Stimulated activated CD4-positive, alpha-beta T cell treated with anti-CD3 and anti-CD28 coated beads, Interleukin-1b, Interleukin-23, amount 100 ng/mL, for 4 hours (primary cell): ENCODE data around the gene DPYSL3.
"Not testable (repeated sequence)": the region's sequence is repeated elsewhere in the genome, so short reads cannot be mapped to it uniquely, and the experiment has no call there.

ENCODE experiments used
- DNase-seq, 2 donors: peaks; one replicate each; pipeline ENCODE4 v3.0.0-alpha.2; 2020; ENCODE audit warnings: low read depth in 2 of 2

Gene DPYSL3

DNA sequence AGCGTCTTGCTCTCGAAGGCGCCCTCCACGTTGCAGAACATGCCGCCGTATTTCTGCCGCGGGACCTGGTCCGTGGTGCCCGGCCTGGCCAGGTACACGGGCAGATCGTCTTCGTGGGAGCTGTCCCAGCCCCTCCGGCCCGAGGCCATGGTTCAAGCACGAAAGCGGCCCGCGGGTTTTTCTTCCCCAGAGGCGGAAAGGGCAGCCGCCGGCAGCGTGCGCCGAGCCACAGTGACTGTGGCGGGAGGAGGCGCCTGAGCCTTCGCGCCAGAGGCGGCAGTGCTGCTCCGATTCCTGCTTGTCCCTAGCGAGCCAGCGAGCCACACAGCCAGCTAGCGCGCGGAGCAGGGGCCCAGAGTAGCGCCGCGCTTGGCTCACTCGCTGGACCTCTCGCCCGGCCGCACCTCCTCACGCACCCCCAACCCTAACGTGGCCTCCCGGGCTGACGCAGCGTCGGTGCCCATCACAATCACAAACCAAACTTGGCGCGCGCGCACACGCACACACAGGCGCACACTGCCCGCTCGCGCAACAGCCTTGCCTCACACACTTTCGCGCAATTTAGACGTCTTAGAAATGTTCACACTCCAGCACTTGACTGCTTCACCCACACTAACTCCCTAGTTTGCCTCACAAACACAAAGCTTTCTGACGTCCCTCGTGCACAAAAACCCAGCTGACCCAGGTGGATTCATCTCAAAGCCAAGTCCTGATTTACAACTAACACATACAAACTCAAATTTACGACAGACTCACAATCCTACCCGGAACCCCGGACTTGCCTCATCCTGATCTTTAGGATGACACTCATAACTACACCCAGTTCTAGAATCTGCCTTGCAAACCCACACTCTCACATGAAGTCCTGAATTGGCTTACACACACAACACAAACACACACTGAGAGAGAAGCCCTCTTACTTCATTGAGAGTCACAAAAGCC is at the start of gene DPYSL3:
TSS of gene DPYSL3 (minus strand) at position 359 of the 942 bp plus-strand sequence. CDS start at position 149, 210 bp downstream.
- DNase-seq, result no peak

DNA sequence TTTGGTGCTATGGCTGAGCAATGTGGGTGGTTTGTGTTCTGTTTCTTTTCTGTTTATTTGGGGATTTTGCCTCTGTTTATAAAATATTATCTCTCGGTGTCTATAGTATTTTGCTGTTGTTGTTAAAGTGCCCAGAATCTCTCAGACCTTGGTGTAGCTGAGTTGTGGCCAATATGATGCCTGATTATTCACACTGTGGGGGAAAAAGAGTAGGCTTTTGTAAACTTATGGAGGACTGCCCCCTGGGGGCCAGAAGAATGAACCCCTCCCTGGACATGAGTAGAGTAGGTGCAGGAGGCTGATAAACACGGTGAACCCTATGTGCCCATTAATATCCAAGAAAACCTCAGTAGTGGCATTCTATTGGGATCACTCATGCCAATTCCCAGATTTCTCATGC is 49.0 kb upstream of the DPYSL3 start:
- no peak for DNase-seq

DNA sequence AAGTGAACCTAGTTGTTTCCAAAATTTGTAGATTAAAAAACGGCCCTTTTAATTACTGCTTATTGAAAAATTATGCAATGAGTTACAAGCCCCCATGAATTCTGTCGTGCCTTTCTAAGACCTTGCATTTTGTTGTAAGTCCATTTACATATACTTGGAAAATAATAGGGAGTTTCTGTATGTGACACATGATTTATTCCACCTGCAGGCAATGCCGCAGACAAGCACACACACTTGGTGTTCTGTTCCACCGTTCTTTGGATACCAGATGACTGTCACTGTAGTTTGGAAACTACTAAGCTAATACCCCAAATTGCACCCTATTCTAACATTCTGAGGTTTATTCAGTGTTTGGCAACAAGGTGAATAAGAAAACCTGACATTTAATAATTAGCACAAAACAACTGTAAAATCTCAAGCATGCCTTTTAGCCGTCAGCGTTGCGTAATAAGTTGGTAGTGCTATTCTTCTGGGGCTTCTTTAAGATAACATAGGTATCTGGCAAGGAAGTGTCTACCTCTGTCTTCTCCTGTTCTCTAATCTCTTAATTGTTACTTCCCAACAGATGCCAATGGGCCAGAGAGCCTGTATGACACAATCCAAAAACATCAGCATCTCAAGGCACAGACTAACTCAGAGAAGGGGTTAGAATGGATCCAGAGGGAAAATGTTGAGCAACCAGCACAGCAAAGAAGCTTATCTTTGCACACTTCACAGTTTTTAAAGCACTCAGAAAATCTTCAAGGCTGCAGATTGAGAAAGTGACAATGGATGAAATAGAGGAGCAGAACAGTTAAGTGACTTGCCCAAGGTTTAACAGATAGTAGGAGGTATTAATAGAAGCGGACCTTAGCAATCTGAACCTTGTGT is 48.2 kb upstream of the DPYSL3 start:
- DNase-seq, result no peak

DNA sequence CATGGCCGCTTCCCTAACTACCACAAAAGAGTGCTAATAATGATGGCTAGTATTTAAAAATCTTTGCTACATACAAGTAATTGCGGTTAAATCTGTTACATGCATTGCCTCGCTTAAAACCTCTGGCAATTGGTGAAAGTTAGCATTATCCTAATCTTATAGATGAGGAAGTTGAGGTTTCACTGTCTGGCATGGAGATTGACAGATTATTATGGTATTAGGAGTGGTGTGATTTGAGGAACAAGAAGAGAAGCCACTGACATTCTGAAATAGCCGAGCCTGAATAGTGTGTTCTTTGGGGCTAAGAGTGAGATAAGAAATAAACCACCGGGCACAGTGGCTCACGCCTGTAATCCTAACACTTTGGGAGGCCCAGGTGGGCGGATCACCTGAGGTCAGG is 45.3 kb upstream of the DPYSL3 start:
- DNase-seq, result no peak

DNA sequence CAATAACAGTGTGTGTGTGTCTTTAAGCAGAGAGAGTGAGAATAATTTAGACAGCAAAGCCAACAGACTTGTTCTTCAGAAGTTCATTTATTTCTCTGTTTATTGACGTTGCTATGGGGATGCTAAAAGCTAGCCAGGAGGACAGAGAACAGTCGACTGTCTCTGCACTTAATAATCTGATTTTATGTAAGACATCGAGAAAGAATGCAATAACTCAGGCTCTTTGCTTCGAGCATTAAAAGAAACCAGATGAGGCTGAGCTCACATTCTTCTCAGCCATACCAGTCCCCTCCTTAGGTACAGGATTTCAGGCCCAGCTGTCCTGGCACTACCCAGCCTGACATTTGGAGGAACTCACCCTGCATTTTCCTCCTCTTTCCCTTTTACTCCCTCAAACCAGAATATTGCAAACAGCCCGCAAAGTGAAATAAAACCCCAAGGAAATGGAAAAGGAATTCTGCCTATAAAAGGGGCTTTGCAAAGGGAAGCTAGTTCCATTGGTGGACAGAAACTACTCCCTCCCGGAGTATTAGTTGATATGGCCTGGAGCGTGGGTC is 44.5 kb upstream of the DPYSL3 start:
- no peak for DNase-seq

DNA sequence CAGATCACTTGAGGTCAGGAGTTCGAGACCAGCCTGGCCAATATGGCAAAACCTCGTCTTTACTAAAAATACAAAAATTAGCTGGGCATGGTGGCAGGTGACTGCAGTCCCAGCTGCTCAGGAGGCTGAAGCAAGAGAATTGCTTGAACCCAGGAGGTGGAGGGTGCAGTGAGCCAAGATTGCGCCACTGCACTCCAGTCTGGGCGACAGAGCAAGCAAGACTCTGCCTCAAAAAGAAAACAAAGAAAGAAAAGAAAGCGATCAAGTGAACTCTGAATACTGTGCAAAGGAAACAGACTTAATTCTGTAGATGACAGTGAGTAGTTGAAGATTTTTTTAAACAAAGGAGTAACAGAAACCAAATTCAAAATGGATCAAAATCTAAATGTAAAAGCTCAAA is 43.9 kb upstream of the DPYSL3 start:
- not testable (repeated sequence) for DNase-seq

DNA sequence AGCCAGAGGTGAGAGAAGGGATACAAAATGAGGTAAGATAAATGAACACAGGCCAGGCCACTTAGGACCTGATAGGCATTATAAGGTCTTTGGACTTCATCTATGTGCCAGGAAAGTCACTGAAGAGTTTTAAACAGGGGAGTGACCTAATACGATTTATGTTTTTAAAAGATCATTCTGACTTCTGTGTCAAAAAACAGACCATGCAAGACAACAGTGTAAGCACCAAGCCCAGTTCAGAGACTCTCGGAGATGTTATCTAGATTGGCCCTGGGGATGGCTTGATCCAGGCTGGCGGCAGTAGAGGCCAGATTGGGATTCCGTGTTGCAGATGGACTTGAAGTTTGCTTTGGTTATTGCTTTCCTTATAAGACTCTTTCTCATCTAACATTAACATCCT is 43.0 kb upstream of the DPYSL3 start:
- DNase-seq, result no peak

DNA sequence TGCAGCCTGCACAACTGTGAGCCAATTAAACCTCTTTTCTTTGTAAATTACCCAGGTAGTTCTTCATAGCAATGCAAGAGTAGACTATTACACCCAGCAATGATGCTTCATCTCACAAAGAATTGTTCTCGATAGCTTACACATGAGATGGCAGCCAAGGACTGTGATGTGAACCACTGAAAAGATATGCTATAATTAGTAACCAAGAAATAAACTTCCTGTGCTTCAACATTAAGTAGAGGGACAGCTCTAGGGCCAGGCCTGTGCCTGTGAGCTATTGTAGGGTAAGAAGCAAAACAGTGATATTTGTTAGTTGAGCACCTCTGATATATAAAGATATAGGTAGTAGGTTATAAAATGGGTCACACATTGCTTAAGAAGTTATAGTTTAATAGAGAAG is 41.8 kb upstream of the DPYSL3 start:
- no peak for DNase-seq

DNA sequence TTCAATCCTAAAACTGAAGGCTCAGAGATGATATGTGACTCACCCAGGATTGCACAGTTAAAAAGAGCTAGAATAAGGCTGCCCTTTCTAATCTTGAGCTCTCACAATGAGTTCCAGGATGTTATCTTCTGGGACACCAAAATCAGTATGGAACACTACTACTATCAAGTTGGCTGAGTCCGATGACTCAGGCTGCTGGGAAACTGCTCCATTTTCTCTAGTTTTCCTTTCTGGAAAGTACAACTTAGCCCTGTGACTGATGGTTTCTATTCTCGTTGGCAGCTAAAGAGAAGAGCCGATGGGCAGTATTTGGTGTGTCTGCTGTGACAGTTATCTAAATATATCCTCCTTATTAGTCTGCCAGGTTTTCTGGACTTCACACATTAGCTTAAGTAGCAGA is 37.9 kb upstream of the DPYSL3 start:
- DNase-seq, result no peak

DNA sequence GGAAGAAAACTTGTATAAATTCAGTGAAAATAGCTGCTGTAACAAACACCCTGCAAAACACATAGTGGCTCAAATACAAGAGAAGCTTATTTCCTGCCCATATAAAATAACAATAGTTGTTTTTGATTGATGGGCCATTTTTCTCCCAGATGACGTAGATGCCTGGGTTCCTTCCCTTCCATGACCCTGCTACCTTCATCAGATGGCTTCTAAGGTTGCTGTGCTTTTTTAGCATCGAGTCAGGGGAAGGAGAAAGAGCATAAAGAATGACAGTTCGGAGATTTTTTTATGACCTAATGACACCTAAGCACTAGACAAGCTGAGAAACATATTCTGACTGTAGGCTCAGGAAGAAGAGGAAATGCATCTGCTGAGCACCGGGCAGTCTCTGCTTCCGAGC is 34.7 kb upstream of the DPYSL3 start:
- no peak for DNase-seq

DNA sequence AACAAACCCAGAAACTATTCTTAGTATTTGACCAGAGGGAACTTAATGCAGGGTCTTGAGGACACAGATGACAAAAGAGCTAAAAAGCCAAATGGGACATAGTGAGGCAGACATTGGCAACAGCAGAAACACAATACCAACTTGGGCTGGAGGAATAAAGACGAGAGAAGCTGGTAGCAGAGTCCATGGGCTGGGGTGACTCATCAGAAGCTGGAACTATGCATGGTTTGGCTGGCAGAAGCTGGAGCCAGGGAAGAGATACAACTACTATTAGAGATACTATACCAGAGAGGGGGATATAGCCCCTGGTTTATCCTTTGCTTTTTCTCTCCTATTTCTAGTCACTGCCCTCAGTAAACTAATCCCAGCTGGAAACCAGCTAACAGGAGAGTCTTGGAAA is 29.2 kb upstream of the DPYSL3 start:
- DNase-seq, result no peak

DNA sequence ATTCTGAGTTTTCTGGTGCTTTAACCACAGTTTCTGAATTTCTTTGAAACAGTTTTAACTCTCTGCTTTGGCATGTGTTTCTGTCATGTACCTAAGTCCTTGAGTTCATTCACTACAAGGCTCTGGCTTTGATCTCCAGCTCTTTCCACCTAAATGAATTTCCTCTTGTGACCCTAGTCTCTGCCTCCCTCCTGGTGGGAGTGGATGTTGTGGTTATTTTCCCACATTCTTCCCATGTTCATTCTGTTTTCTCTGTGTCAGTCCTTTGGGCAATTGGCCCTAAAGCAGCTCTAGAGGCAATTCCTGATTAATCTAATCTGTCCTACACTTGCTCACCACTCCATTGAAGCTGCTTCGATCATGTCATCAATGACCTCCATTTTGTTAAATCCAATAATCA is 28.4 kb upstream of the DPYSL3 start:
- DNase-seq, result no peak

DNA sequence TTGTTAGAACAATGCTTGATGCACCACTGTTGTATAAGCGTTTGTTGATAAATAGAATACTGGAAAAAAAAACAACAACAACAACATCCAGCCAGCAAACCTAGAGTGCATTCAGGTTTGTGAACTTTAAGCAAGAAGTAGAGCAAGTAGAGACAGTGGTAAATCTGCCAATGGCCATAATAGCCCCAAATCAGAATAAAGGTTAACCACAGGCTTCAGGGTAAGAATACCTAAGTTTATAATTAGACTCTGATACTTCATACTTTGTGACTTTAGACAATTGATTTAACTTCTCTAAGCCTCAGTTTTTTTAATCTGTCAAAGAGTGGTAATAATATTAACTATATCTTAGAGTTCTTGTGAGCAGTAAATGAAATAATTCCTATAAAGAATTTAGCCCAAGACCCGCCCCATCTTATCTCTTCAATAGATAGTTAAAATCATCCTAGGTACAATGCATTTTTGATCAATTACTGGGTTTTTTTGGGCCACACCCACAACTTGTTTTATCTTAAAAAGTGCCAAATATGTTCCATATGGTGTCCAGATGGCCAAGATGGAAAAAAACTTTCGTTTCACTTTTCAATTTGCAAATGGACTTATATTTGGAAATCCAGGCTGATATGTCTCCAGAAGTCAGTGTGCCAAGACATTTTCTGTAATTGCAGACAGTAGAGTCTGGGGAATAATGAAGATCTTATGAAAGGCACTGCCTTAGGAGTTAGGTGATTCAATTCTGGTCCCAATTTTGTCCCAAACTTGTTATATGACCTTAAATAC is 24.5 kb upstream of the DPYSL3 start:
- DNase-seq, result no peak

DNA sequence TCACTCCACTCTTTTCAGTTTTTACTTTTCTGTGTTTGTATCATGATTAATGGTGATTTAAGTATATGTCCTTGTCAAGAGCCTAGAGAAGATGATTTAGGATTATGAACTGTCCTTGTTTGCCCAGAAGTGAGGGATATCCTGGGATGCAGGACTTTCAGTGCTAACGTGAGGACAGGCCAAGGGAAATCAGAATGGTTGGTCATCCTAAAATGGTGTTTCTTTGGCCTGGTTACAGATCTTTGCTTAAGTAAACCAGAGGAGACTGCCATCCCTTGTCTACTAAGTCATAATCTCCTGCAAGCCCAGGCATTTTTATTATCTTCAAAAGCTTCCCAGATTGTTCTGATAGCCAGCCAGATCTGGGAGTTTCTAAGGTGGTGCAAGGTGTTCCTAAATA is 22.3 kb upstream of the DPYSL3 start:
- DNase-seq, result no peak

DNA sequence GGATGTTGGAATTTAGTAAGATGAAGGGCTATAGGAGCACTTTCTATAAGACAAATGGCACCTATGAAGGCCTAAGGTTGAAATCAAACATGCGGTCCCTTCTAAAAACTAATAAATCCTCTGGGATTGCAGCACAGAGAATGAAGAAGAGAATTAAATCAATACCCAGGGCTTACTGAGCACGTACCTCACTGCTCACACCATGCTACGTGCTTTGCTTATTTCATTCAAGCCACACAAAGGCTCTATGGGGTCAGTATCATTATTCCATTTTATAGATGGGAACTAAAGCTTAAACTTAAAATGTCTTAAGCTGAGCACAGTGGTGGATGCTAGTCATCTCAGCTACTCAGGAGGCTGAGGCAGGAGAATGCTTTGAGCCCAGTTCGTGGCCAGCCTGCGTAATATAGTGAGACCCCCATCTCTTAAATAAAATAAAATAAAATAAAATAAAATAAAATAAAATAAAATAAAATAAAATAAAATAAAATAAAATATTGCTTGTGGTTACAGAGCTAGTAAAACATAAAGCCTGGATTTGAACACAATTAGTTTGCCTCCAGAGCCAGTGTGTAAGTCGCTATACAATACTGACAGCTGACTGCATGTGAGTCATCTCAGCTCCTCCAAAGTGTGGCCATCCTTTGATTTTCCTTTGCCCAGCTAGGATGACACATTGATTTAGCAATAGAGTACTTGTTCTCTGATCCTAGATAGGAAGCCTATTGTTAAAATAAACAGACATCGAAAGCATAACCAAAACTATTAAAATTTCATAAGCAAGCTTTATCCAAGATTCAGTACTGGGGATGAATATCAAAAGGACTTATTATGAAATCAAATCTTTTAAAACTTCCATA is 20.9 kb upstream of the DPYSL3 start:
- DNase-seq, result no peak

DNA sequence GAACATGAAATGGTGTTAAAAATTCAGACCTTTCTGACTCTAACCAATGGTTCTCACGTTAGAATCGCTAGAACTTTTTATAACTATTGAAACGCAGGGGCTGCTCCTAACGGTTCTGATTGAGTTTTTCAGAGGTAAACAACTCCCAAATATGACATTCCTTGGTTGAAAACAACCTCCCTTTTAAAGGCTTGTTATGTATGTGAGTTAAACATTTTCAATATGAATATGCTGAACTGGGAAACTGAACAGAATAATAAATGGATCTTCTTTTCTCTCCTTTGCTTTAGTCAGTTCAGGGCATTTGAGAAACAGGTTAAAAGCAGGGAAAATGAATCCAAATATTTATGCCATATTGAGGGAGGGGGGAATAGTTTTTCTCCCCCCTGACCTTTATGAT is 13.2 kb upstream of the DPYSL3 start:
- DNase-seq, result no peak

DNA sequence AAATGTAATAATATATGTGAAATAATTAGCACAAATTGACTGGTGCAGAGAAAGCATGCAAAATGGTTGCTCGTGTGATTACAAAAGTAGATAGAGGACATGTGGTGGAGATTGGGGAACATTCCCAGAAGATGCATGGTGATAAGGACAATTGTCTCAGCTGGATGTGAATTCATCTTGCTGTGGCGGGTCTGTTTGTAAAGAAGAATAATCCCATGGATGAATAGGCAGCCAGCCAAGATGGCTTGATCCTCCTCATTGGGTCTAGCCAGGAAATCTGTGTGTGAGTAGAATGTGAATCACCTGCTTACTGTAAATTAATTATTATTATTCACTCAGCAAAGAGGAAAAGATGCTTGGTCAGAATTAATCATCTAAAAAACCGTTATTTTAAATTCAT is 12.6 kb upstream of the DPYSL3 start:
- DNase-seq, result no peak

DNA sequence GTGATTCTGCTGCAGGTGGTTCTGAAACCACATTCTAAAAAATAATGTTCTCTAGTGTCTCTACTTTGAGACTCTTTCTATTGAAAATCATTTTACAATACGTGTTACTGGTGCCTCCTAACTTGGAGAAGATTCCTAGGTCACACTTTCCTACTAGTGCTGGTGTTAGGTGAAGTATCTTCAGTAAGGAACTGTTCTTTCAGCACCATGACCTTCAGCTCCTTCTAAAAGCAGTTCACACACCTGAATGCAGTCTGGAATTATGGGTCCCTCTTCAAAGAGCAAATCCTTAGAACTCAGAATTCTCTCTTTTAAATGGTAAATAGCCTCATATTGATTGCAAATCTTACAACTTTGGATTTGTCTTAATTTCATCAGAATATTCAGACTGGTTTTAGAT is 10.6 kb upstream of the DPYSL3 start:
- DNase-seq, result no peak

DNA sequence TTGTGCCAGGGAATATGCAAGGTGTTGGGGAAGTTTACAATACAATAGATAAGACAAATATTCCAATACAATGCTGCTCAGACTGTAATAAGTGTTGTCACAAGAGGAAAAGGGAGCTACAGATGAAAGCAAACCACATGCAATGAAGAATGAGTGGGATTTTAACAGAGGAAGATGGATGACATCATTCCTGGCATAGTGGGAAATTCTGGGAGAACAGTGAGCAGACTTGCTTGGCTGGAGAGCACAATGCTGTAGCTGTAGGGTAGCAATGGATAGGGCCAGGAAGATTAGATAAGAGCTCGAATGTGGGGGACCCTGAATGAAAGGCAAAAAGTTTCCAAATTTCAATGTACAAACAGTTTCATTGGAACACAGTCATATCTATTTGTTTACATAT is 9.5 kb upstream of the DPYSL3 start:
- no peak for DNase-seq

DNA sequence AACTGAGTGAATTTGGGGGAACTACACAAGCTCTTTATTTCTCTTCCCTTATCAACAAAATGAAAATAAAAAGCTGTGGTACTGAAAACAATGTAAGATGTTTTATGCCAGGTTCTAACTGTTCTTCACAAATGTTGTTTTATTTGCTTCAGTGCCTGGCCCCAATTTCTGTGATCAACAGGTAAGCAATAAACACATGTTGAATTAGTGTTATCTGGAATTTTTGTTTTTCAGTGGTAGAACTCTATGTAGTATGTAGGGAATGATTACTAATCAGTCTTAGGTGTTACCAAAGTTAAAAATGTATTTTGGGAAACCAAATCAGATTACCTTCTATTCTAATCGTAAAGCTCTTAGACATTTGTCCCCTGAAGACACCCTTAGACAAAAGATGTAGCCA is 7.5 kb upstream of the DPYSL3 start:
- DNase-seq, result no peak

DNA sequence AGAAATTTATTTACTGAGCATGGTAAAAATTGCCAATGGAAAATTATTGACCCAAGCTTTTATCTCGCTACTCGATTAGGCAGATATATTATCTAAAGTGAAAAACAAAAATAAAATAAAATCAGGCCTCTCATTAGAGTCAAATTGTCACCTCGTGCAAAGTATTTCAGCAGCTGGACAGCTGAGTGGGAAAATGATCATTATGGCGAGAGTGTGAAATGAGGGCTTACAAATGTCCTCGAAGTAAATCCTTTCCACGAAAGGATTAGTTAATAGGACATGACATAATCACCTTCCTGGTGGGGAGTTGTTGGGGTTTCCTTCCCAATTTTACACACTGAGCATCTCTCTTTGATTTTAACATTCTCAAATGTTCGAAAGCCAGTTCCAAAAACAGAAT is 5.4 kb upstream of the DPYSL3 start:
- DNase-seq, result no peak
